Measurements from ENCODE around the gene EFCAB12. TPM values are rescaled to one million over a fixed set of nuclear protein-coding genes. Genes with fewer than 3 reads are reported as not detected.
A peak's percentile ranks its signal among the peaks of the same experiment; 100 is the strongest.
"Not testable (repeated sequence)": the region's sequence is repeated elsewhere in the genome, so short reads cannot be mapped to it uniquely, and the experiment has no call there.

EFCAB12 gene
- total RNA-seq, 1 donor from 2014 or later = 0.14 TPM

GRCh38 chr3:129389572-129389937 lies 38.9 kb downstream of the EFCAB12 start:
- no peaks in the 10 kb centered on the region for H3K27me3 ChIP-seq (ENCODE audit: insufficient read depth, low read length)
- H3K4me1 ChIP-seq (ENCODE audit: insufficient read depth, low read length) = peaks cover 22% of the 10 kb centered on the region
- no peak for FAIRE-seq
- H3K9ac ChIP-seq (ENCODE audit: low read length) = peak overlapping the region; percentile 38
- Mint-ChIP-seq H3K4me1 (ENCODE audit: low read depth, unreplicated experiment) (peaks cover 32% of the 10 kb centered on the region), H3K4me3 (ENCODE audit: unreplicated experiment) (no peak overlapping the region), H3K9me3 (ENCODE audit: unreplicated experiment) (no peaks in the 10 kb centered on the region), H3K36me3 (ENCODE audit: low read depth, unreplicated experiment) (peaks cover 20% of the 10 kb centered on the region), H3K27ac (ENCODE audit: unreplicated experiment) (peak overlapping the region; percentile 95), H3K27me3 (ENCODE audit: low read depth, unreplicated experiment) (no peaks in the 10 kb centered on the region)
- H3K79me2 ChIP-seq (ENCODE audit: insufficient read depth, low read length) = peaks cover 6% of the 10 kb centered on the region
- no peak overlapping the region for H3K4me3 ChIP-seq (ENCODE audit: insufficient read depth, low read depth, low read length)
- H3K36me3 ChIP-seq (ENCODE audit: insufficient read depth, low read length) = peaks cover 14% of the 10 kb centered on the region
- TF ChIP-seq CTCF (IDR thresholded peaks at IDR 0.05; ENCODE audit: insufficient read depth, low read depth, low read length) (no peak), EZH2 (IDR thresholded peaks at IDR 0.05; ENCODE audit: insufficient read depth, low read length) (no peak)
- peaks cover 30% of the 10 kb centered on the region for H4K20me1 ChIP-seq (ENCODE audit: insufficient read depth, low read length)
- peak overlapping the region; percentile 69 for H3K4me2 ChIP-seq (ENCODE audit: low read length)
- DNase-seq (ENCODE audit: low read depth) = no peak
- no peak overlapping the region for H2AFZ ChIP-seq (ENCODE audit: low read depth, low read length)
- H3K9me3 ChIP-seq (ENCODE audit: insufficient read depth, low read depth, low read length) = no peaks in the 10 kb centered on the region
- peak overlapping the region; percentile 64 for H3K27ac ChIP-seq (ENCODE audit: low read depth, low read length)

- peak overlapping the region; percentile 95 for H3K27ac Mint-ChIP-seq (ENCODE audit: unreplicated experiment)
- H3K79me2 ChIP-seq (ENCODE audit: insufficient read depth, low read length); H3K27me3 Mint-ChIP-seq (ENCODE audit: low read depth, unreplicated experiment); H3K4me3 ChIP-seq (ENCODE audit: insufficient read depth, low read depth, low read length); H3K27me3 ChIP-seq (ENCODE audit: insufficient read depth, low read length); H3K9me3 ChIP-seq (ENCODE audit: insufficient read depth, low read depth, low read length); H2AFZ ChIP-seq (ENCODE audit: low read depth, low read length); H3K9me3 Mint-ChIP-seq (ENCODE audit: unreplicated experiment): not testable (repeated sequence)
- H3K36me3 ChIP-seq (ENCODE audit: insufficient read depth, low read length) = peaks cover 14% of the 10 kb centered on the region
- H3K4me1 ChIP-seq (ENCODE audit: insufficient read depth, low read length) = peaks cover 22% of the 10 kb centered on the region
- FAIRE-seq (peak; percentile 94), DNase-seq (ENCODE audit: low read depth) (peak; percentile 82)
- peaks cover 20% of the 10 kb centered on the region for H3K36me3 Mint-ChIP-seq (ENCODE audit: low read depth, unreplicated experiment)
- peak overlapping the region; percentile 84 for H3K27ac ChIP-seq (ENCODE audit: low read depth, low read length)
- H3K4me1 Mint-ChIP-seq (ENCODE audit: low read depth, unreplicated experiment) = peaks cover 32% of the 10 kb centered on the region
- peak overlapping the region; percentile 77 for H3K9ac ChIP-seq (ENCODE audit: low read length)
- H4K20me1 ChIP-seq (ENCODE audit: insufficient read depth, low read length) = peaks cover 27% of the 10 kb centered on the region
- H3K4me3 Mint-ChIP-seq (ENCODE audit: unreplicated experiment) = peak overlapping the region; percentile 60
- H3K4me2 ChIP-seq (ENCODE audit: low read length) = peak overlapping the region; percentile 74
These were observed 39.5 kb downstream of the EFCAB12 start for GRCh38 chr3:129388791-129389571.

- H3K36me3 Mint-ChIP-seq (ENCODE audit: low read depth, unreplicated experiment) = peaks cover 16% of the 10 kb centered on the region
- Histone ChIP-seq H3K4me3 (ENCODE audit: insufficient read depth, low read depth, low read length) (no peak overlapping the region), H3K79me2 (ENCODE audit: insufficient read depth, low read length) (no peaks in the 10 kb centered on the region), H4K20me1 (ENCODE audit: insufficient read depth, low read length) (peaks cover 26% of the 10 kb centered on the region), H3K4me2 (ENCODE audit: low read length) (peak overlapping the region; percentile 74), H3K9ac (ENCODE audit: low read length) (no peak overlapping the region), H3K27me3 (ENCODE audit: insufficient read depth, low read length) (no peaks in the 10 kb centered on the region), H3K36me3 (ENCODE audit: insufficient read depth, low read length) (peaks cover 8% of the 10 kb centered on the region), H3K27ac (ENCODE audit: low read depth, low read length) (no peak overlapping the region), H3K4me1 (ENCODE audit: insufficient read depth, low read length) (peaks cover 22% of the 10 kb centered on the region), H3K9me3 (ENCODE audit: insufficient read depth, low read depth, low read length) (no peaks in the 10 kb centered on the region), H2AFZ (ENCODE audit: low read depth, low read length) (no peak overlapping the region)
- H3K4me3 Mint-ChIP-seq (ENCODE audit: unreplicated experiment) = peak overlapping the region; percentile 31
- H3K27me3 Mint-ChIP-seq (ENCODE audit: low read depth, unreplicated experiment) = no peaks in the 10 kb centered on the region
- FAIRE-seq (no peak), DNase-seq (ENCODE audit: low read depth) (no peak)
- peak overlapping the region; percentile 64 for H3K27ac Mint-ChIP-seq (ENCODE audit: unreplicated experiment)
- peaks cover 32% of the 10 kb centered on the region for H3K4me1 Mint-ChIP-seq (ENCODE audit: low read depth, unreplicated experiment)
- no peaks in the 10 kb centered on the region for H3K9me3 Mint-ChIP-seq (ENCODE audit: unreplicated experiment)
- TF ChIP-seq CTCF (IDR thresholded peaks at IDR 0.05; ENCODE audit: insufficient read depth, low read depth, low read length) = no peak
These were observed 40.9 kb downstream of the EFCAB12 start for GRCh38 chr3:129387487-129387886.

Measured in astrocyte (in vitro differentiated cells and primary cell).